Measurements from ENCODE around the gene MERTK.

DNA sequence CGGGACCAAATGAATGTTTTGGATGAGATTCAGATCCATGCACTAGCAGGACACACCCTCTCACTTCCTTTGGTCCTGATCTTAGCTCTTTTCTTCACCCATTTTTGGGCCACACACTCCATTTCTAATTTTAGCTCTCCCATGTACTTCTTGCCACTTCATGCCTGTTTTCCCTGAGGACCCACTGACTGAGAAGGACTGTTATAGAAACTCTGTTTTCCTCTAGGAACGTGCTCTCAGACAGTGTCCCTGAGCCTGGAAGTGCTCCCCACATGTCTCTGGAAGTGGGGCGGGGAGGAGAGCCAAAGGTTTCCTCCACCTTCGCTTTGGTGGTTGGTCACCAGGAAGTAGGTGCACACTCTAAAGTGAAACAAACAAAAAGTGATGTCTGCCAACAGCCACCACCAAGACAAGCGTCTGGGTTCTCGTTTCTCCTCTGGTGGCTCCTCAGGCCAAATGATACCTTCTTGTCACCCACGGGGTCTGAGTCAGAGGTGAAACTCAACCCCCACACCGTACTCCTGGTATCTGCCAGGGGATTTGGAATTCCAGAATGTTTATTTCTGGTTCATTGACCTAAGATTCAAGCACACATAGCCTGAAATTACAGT is 74.7 kb downstream of the MERTK start:
- TF ChIP-seq POLR2A (IDR thresholded peaks at IDR 0.05) (no peak), CTCF (IDR thresholded peaks at IDR 0.05) (no peak)
